Body of pancreas (tissue), 4 donors: ENCODE measurements around the gene GALNTL6.

Source experiments
- POLR2A ChIP-seq, 3 donors: fragments of 450-650 bp; IDR thresholded peaks; one replicate each; pipeline ENCODE4 v1.6.1; 2016; ENCODE audit warnings: antibody characterized with exemption in 3 of 3, mild to moderate bottlenecking in 2 of 3
- TF ChIP-seq, protein P1 (sequence below), 7 experiments: fragments of 450-650 bp in 4 of 7; fragments of 200-600 bp in 3 of 7; sonication (generic) in 3 of 7; IDR thresholded peaks; one replicate each; pipeline ENCODE4 v1.5.1; 2016 to 2019; ENCODE audit warnings: antibody characterized with exemption in 7 of 7

DNA sequence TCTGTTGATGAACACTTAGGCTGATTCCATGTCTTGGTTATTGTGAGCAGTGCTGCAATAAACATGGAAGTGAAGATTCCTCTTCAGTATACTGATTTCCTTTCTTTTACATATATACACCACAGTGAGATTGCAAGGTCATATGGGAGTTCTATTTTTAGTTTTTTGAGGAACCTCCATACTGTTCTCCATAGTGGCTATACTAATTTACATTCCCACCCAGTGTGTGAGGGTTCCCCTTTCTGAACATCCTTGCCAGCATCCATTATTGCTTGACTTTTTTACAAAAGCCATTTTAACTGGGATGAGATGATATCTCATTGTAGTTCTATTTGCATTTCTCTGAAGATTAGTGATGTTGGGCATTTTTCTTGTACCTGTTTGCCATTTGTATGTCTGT is 1274.9 kb downstream of the GALNTL6 start:
- TF ChIP-seq, protein P1, sequence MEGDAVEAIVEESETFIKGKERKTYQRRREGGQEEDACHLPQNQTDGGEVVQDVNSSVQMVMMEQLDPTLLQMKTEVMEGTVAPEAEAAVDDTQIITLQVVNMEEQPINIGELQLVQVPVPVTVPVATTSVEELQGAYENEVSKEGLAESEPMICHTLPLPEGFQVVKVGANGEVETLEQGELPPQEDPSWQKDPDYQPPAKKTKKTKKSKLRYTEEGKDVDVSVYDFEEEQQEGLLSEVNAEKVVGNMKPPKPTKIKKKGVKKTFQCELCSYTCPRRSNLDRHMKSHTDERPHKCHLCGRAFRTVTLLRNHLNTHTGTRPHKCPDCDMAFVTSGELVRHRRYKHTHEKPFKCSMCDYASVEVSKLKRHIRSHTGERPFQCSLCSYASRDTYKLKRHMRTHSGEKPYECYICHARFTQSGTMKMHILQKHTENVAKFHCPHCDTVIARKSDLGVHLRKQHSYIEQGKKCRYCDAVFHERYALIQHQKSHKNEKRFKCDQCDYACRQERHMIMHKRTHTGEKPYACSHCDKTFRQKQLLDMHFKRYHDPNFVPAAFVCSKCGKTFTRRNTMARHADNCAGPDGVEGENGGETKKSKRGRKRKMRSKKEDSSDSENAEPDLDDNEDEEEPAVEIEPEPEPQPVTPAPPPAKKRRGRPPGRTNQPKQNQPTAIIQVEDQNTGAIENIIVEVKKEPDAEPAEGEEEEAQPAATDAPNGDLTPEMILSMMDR (IDR thresholded peaks at IDR 0.05): no peak
- no peak for TF ChIP-seq POLR2A (IDR thresholded peaks at IDR 0.05)
